Neural cell (in vitro differentiated cells): ENCODE data around the gene RAB11FIP4.

Experiments
- EP300 ChIP-seq: fragments of 450-650 bp; conservative IDR thresholded peaks from 2 replicates; pipeline ENCODE4 v1.6.1; 2014; ENCODE audit warnings: antibody characterized with exemption, mild to moderate bottlenecking, moderate library complexity; ENCODE audit not compliant: poor library complexity, severe bottlenecking
- POLR2AphosphoS5 ChIP-seq: IDR thresholded peaks from 2 replicates; pipeline ENCODE4 v1.6.1; 2012
- RAD21 ChIP-seq: fragments of 450-650 bp; conservative IDR thresholded peaks from 2 replicates; pipeline ENCODE4 v1.6.1; 2014; ENCODE audit warnings: antibody characterized with exemption, mild to moderate bottlenecking, moderate library complexity
- TF ChIP-seq, protein P1 (sequence below): IDR thresholded peaks from 2 replicates; pipeline ENCODE4 v1.6.1; 2012; ENCODE audit warnings: borderline replicate concordance

- TF ChIP-seq RAD21 (no peak), EP300 (no peak), POLR2AphosphoS5 (no peak)
- TF ChIP-seq, protein P1, sequence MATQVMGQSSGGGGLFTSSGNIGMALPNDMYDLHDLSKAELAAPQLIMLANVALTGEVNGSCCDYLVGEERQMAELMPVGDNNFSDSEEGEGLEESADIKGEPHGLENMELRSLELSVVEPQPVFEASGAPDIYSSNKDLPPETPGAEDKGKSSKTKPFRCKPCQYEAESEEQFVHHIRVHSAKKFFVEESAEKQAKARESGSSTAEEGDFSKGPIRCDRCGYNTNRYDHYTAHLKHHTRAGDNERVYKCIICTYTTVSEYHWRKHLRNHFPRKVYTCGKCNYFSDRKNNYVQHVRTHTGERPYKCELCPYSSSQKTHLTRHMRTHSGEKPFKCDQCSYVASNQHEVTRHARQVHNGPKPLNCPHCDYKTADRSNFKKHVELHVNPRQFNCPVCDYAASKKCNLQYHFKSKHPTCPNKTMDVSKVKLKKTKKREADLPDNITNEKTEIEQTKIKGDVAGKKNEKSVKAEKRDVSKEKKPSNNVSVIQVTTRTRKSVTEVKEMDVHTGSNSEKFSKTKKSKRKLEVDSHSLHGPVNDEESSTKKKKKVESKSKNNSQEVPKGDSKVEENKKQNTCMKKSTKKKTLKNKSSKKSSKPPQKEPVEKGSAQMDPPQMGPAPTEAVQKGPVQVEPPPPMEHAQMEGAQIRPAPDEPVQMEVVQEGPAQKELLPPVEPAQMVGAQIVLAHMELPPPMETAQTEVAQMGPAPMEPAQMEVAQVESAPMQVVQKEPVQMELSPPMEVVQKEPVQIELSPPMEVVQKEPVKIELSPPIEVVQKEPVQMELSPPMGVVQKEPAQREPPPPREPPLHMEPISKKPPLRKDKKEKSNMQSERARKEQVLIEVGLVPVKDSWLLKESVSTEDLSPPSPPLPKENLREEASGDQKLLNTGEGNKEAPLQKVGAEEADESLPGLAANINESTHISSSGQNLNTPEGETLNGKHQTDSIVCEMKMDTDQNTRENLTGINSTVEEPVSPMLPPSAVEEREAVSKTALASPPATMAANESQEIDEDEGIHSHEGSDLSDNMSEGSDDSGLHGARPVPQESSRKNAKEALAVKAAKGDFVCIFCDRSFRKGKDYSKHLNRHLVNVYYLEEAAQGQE: no peak
Measured at GRCh38 chr17:31581491-31581890, 190.0 kb downstream of the RAB11FIP4 start.
